Fibroblast of villous mesenchyme (primary cell): ENCODE results near the gene ZNF423. TPM values are rescaled to one million over a fixed set of nuclear protein-coding genes. Genes with fewer than 3 reads are reported as not detected.

Source experiments
- DNase-seq: peaks from one replicate; pipeline ENCODE4 v3.0.0-alpha.2; 2010; ENCODE audit warnings: low read depth
- H3K4me3 ChIP-seq: 2 replicates; pipeline ENCODE4 v1.5.1; 2011; ENCODE audit warnings: low read depth, mild to moderate bottlenecking, low read length
- total RNA-seq: library from RNA; depleted of rRNA; stranded (reverse); fragments of >200 nt; gene quantifications from 2 replicates; pipeline ENCODE4 v1.2.3, GENCODE V29; 2012
- TF ChIP-seq, protein P1 (sequence below): IDR thresholded peaks from 2 replicates; pipeline ENCODE4 v1.5.1; 2012; ENCODE audit warnings: low read depth, mild to moderate bottlenecking, low read length; ENCODE audit not compliant: insufficient read depth

Gene ZNF423
- total RNA-seq, 1 donor = 0.43 TPM

DNA sequence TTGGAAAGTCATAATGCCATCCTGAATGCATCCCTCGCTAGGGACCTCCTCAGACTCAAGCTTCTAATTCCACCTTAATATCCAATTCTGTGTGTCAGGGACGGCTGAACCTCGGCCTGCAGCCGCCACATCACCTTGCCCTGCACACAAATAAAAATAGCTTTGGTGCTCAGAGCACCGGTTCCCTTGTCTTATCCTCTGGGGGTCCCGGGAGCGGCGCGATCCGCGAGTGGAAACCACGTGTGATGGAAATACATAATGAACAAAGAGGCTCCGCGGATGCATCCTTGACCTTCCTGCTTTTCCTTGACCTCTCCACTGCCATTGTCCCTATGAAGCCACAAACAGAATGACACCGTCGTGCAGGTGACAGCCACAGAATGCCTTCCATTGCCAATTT is 143.4 kb downstream of the ZNF423 start:
- H3K4me3 ChIP-seq = no peak overlapping the region
- TF ChIP-seq, protein P1, sequence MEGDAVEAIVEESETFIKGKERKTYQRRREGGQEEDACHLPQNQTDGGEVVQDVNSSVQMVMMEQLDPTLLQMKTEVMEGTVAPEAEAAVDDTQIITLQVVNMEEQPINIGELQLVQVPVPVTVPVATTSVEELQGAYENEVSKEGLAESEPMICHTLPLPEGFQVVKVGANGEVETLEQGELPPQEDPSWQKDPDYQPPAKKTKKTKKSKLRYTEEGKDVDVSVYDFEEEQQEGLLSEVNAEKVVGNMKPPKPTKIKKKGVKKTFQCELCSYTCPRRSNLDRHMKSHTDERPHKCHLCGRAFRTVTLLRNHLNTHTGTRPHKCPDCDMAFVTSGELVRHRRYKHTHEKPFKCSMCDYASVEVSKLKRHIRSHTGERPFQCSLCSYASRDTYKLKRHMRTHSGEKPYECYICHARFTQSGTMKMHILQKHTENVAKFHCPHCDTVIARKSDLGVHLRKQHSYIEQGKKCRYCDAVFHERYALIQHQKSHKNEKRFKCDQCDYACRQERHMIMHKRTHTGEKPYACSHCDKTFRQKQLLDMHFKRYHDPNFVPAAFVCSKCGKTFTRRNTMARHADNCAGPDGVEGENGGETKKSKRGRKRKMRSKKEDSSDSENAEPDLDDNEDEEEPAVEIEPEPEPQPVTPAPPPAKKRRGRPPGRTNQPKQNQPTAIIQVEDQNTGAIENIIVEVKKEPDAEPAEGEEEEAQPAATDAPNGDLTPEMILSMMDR = no peak
- no peak for DNase-seq

DNA sequence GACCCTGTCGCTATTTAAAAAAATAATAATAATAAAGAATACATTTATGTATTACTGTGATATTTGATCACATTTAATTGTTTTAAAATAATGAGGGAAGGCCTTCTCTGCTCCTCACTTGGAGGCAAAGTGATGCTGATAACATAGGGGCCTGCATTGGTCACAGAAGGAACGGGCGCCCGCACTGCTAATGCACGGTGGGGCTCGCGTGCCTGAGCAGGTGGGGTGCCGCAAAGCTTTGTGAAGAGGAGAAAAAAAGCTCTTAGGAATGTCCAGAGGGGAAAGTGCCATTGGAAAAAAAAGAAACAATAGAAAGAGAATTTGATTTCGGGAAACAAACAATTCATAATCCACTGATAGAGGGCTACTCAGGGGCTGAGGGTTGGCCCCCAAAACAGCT is 143.8 kb downstream of the ZNF423 start:
- no peak for DNase-seq
- no peak overlapping the region for H3K4me3 ChIP-seq
- TF ChIP-seq, protein P1 = no peak

DNA sequence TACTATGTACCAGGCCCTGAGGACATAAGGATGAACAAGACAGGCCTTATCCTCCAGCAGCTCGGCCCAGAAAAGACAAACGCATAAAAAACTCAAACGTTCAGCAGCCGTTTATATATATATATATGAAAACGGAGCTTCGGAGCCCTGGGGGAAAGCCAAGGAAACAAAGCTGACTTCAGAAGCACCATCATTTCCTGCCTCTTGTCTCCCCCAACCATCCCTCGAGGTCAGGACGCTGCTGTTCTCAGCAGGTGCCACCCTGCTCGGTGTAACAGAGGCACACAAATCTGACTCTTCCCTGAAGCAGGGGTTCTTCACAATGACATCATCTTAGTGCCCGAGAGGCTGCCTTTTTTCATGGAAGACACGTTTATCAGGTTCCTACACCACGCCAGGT is 146.9 kb downstream of the ZNF423 start:
- TF ChIP-seq, protein P1 = no peak
- no peak for DNase-seq
- H3K4me3 ChIP-seq = no peak overlapping the region

DNA sequence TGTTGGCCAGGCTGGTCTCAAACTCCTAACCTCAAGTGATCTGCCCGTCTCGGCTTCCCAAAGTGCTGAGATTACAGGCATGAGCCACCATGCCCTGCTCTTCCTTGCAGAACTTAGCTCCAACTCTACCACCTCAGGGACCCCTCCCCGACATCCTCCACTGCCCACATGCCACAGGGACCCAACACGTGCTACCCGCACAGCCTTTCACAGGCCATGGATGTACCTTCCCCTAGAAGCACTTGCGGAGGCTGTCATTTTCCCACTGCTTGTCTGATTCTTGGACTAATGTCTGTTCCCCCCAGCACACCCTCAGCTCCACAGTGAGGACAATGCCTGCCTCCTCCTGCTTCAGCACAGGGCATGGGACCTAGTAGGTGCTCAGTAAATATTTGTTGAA is 147.4 kb downstream of the ZNF423 start:
- TF ChIP-seq, protein P1 = no peak
- no peak overlapping the region for H3K4me3 ChIP-seq
- DNase-seq = no peak

DNA sequence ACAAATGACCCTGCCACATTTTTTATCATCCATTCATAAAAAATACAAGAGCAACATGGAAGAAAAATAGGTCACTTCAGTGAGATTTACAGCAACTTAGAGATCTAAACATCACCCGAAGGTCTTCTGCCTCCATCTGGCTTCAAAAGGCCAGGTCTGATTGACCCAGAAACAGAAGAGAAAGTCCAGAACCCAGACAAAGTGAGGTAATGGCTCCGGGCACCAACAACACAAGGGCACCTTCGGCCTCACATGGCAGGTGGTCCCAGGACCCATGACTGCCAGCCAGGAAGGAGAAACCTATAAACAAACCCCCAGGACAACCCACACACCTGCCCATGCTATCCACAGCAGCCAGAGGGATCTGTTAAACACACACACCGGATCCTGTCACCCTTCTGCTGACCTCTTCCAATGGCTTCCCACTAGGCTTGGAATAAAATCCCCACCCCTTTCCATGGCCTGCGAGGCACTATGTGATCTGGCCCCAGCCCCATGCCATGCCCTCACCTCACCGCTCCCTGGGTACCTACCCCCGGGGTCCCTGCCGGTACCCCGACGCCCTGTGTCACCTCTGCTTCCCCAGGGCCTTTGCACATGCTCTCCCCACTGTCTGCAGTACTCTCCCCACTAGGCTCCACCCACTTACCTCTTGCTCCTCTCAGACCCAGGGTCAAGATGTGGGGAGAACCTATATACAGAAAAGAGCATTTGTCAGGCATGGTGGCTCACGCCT is 149.1 kb downstream of the ZNF423 start:
- no peak overlapping the region for H3K4me3 ChIP-seq
- DNase-seq = no peak
- TF ChIP-seq, protein P1 = no peak

DNA sequence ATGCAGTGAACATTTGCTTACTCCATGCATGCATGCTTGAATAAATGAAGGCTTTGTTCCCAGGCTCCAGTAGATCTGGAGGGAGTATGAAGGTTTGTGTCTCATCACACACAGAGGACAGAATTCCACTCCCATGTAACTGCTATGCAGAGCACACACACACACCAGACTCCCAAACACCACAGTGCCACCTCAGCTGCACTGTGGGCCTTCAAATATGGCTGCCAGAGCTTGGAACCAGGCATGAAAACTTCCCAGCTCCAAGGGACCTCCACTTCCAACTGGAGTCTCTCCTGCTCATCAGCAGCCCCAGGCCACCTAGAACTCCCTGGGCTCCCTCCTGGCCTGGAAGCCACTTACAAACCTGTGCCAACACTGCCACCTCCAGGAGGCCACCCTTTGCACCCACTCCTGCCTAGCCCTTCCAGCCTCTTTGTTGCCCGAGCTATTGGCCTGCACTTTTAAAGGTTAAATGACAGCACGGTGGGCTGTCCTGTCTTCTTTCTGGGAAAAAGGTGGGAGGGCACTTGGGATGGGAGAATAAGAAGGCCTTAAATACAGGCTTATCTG is 151.2 kb downstream of the ZNF423 start:
- no peak overlapping the region for H3K4me3 ChIP-seq
- TF ChIP-seq, protein P1 = no peak
- no peak for DNase-seq
